ENCODE measurements around the gene ADAMTSL5.

Gene ADAMTSL5

GRCh38 chr19:1516395-1516753 is 3.6 kb upstream of the ADAMTSL5 start:
- in situ Hi-C loops (cut with MboI; ENCODE audit: low pct_unique_long_range_greater_than_20kb, low sequenced_read_pairs), result no loop called here
- DNase-seq, result no peak

GRCh38 chr19:1514986-1515721 is 2.3 kb upstream of the ADAMTSL5 start:
- no peak for DNase-seq
- in situ Hi-C loops (cut with MboI; ENCODE audit: low pct_unique_long_range_greater_than_20kb, low sequenced_read_pairs), result no loop called here

- no peak for DNase-seq
- in situ Hi-C loops (cut with MboI; ENCODE audit: low pct_unique_long_range_greater_than_20kb, low sequenced_read_pairs), result no loop called here
Observed at GRCh38 chr19:1514295-1514661, 1.5 kb upstream of the ADAMTSL5 start.

GRCh38 chr19:1513499-1514294 is 878 bp upstream of the ADAMTSL5 start:
- DNase-seq, result peak; percentile 60
- in situ Hi-C loops (cut with MboI; ENCODE audit: low pct_unique_long_range_greater_than_20kb, low sequenced_read_pairs), result no loop called here

GRCh38 chr19:1511318-1512317 is 1.2 kb downstream of the ADAMTSL5 start:
- in situ Hi-C loops (cut with MboI; ENCODE audit: low pct_unique_long_range_greater_than_20kb, low sequenced_read_pairs), result no loop called here

GRCh38 chr19:1510807-1511206 is 2.0 kb downstream of the ADAMTSL5 start:
- DNase-seq, result no peak
- in situ Hi-C loops (cut with MboI; ENCODE audit: low pct_unique_long_range_greater_than_20kb, low sequenced_read_pairs), result no loop called here

More at GRCh38 chr19:1511318-1512317, 1.2 kb downstream of the ADAMTSL5 start:
- no peak for DNase-seq

- DNase-seq, result no peak
- in situ Hi-C loops (cut with MboI; ENCODE audit: low pct_unique_long_range_greater_than_20kb, low sequenced_read_pairs), result no loop called here
Observed at GRCh38 chr19:1510442-1510806, 2.4 kb downstream of the ADAMTSL5 start.

GRCh38 chr19:1509602-1510441 is 3.0 kb downstream of the ADAMTSL5 start:
- no peak for DNase-seq
- in situ Hi-C loops (cut with MboI; ENCODE audit: low pct_unique_long_range_greater_than_20kb, low sequenced_read_pairs), result no loop called here

GRCh38 chr19:1508507-1508856 is 4.3 kb downstream of the ADAMTSL5 start:
- DNase-seq, result peak; percentile 63
- in situ Hi-C loops (cut with MboI; ENCODE audit: low pct_unique_long_range_greater_than_20kb, low sequenced_read_pairs), result no loop called here

GRCh38 chr19:1507763-1508506 is 4.9 kb downstream of the ADAMTSL5 start:
- peak; percentile 97 for DNase-seq
- in situ Hi-C loops (cut with MboI; ENCODE audit: low pct_unique_long_range_greater_than_20kb, low sequenced_read_pairs), result no loop called here

GRCh38 chr19:1507192-1507660 is 5.6 kb downstream of the ADAMTSL5 start:
- no peak for DNase-seq
- in situ Hi-C loops (cut with MboI; ENCODE audit: low pct_unique_long_range_greater_than_20kb, low sequenced_read_pairs), result no loop called here

- no peak for DNase-seq
- in situ Hi-C loops (cut with MboI; ENCODE audit: low pct_unique_long_range_greater_than_20kb, low sequenced_read_pairs), result no loop called here
Observed at GRCh38 chr19:1505991-1506881, 6.6 kb downstream of the ADAMTSL5 start.

- in situ Hi-C loops (cut with MboI; ENCODE audit: low pct_unique_long_range_greater_than_20kb, low sequenced_read_pairs), result no loop called here
Observed at GRCh38 chr19:1505012-1505411, 7.8 kb downstream of the ADAMTSL5 start.

GRCh38 chr19:1503925-1504773 is 8.7 kb downstream of the ADAMTSL5 start:
- in situ Hi-C loops (cut with MboI; ENCODE audit: low pct_unique_long_range_greater_than_20kb, low sequenced_read_pairs), result no loop called here
- DNase-seq, result no peak

More at GRCh38 chr19:1505012-1505411, 7.8 kb downstream of the ADAMTSL5 start:
- no peak for DNase-seq

GRCh38 chr19:1503089-1503924 is 9.5 kb downstream of the ADAMTSL5 start:
- peak; percentile 84 for DNase-seq
- in situ Hi-C loops (cut with MboI; ENCODE audit: low pct_unique_long_range_greater_than_20kb, low sequenced_read_pairs), result no loop called here
